ENCODE data around the gene SCNN1G. TPM values are rescaled to one million over a fixed set of nuclear protein-coding genes. Genes with fewer than 3 reads are reported as not detected.

The SCNN1G gene
- total and polyA plus RNA-seq, 2 of the 13 experiments (the other 11 are each of a cell fraction or from before 2014, with no cell fraction given), result not detected

DNA sequence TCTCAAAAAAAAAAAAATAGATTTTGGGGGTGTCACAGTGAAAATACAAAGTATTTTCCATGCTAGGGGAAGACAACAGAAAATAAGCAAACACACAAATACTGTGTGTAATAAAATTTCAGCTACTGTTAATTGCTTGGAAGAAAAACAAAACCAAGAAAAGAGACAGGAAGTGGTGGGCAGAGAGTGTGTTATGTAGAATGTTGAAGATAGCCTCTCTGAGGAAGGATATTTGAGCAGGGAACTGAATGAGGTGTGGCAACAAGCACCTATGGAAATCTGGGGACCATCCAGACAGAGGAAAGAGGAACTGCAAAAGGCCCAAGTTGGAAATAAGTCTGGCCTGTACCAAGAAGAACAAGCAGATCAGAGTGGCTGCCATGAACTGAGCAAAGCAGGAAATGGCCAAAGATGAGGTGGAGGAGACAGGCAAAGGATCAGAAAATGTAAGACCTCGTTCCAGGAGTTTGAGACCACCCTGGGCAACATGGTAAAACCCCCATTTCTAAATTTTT lies 25.5 kb upstream of the SCNN1G start:
- Histone ChIP-seq H3K27me3 (ENCODE audit: control insufficient read depth in 1 of 2, insufficient read depth in 2 of 2, low read length in 2 of 2) (peaks cover 2 to 10% of the 10 kb centered on the region in 2 experiments; a peak in 2 of 5 replicates), H3K9ac (ENCODE audit: insufficient read depth, low read depth, low read length) (no peak overlapping the region), H3K36me3 (replicated peaks in 1 of 2; ENCODE audit: control insufficient read depth in 1 of 2, insufficient read depth in 2 of 2, low read length in 2 of 2) (no peaks in the 10 kb centered on the region), H3K27ac (ENCODE audit: extremely low read length, insufficient read depth, low read length) (no peak overlapping the region), H3K79me2 (ENCODE audit: insufficient read depth, low read length) (no peaks in the 10 kb centered on the region), H2AFZ (ENCODE audit: low read length) (no peak overlapping the region), H4K20me1 (ENCODE audit: insufficient read depth, low read length) (no peaks in the 10 kb centered on the region), H3K4me3 (replicated peaks in 1 of 3; ENCODE audit: insufficient read depth in 1 of 3, low read depth in 2 of 3, low read length in 3 of 3) (no peak overlapping the region), H3K9me3 (ENCODE audit: low read length) (no peaks in the 10 kb centered on the region), H3K4me1 (ENCODE audit: insufficient read depth, low read length) (peaks cover 7% of the 10 kb centered on the region; the same call in 1 of the 2 replicates), H3K4me2 (ENCODE audit: low read depth, low read length) (no peak overlapping the region)
- no TSS peak for BruUV-seq (replicated peaks)
- WGBS (ENCODE audit: low lambda C conversion rate), result 0% methylated on average over 1 of the region's 1 CpG
- intact Hi-C loops (cut with micrococcal nuclease; ENCODE audit: unreplicated experiment), result loop anchor here (5.0 kb wide), 1 partner anchor 260 kb away; no protein-coding TSS in a partner anchor
- ChIA-PET CTCF (ENCODE audit: low intra/inter-chr PET ratio, low total read pairs) (no interaction called here), POLR2A (interaction anchor here (0.7 kb wide), 1 partner anchor 8 kb away, joined by 3 read pairs; no protein-coding TSS in a partner anchor)
- in situ Hi-C loops (cut with HindIII; ENCODE audit: extremely low pct_ligation_motif_present, low pct_unique_long_range_greater_than_20kb), result no loop called here
- no peak for TF ChIP-seq NR2F1 (CRISPR knock-in tag; IDR thresholded peaks at IDR 0.05)
- TF ChIP-seq ZNF678 (CRISPR knock-in tag; IDR thresholded peaks at IDR 0.05), result no peak
- TF ChIP-seq NFRKB (IDR thresholded peaks at IDR 0.05), result no peak
- TF ChIP-seq KAT2B (IDR thresholded peaks at IDR 0.05; ENCODE audit: borderline replicate concordance, low read depth, low read length), result no peak
- TF ChIP-seq CEBPG (CRISPR knock-in tag; IDR thresholded peaks at IDR 0.05), result no peak
- TF ChIP-seq KAT8 (CRISPR knock-in tag; IDR thresholded peaks at IDR 0.05), result no peak
- no peak for TF ChIP-seq HNF4A (CRISPR knock-in tag; IDR thresholded peaks at IDR 0.05)
- no peak for TF ChIP-seq POLR2G (IDR thresholded peaks at IDR 0.05; ENCODE audit: low read depth, low read length)
- TF ChIP-seq ZNF44 (CRISPR knock-in tag; IDR thresholded peaks at IDR 0.05), result no peak
- TF ChIP-seq CBX1 (IDR thresholded peaks at IDR 0.05; ENCODE audit: low read depth), result no peak
- no peak for TF ChIP-seq SETDB1 (CRISPR knock-in tag; IDR thresholded peaks at IDR 0.05; ENCODE audit: borderline replicate concordance)
- no peak for TF ChIP-seq SKIL (CRISPR knock-in tag; IDR thresholded peaks at IDR 0.05; ENCODE audit: borderline replicate concordance)
- no peak for TF ChIP-seq ZBED4 (CRISPR knock-in tag; IDR thresholded peaks at IDR 0.05; ENCODE audit: borderline replicate concordance)
- TF ChIP-seq ZNF709 (CRISPR knock-in tag; IDR thresholded peaks at IDR 0.05), result no peak
- no peak for ATAC-seq
- FAIRE-seq, result no peak
- DNase-seq (ENCODE audit: low spot score), result no peak

Data from HepG2 (cell line).